GM18951 (cell line): ENCODE data around the gene SSTR5.
"Not testable (repeated sequence)": the region's sequence is repeated elsewhere in the genome, so short reads cannot be mapped to it uniquely, and the experiment has no call there.

Experiments used
- POLR2A ChIP-seq: IDR thresholded peaks from 4 replicates; pipeline ENCODE4 v1.6.1; 2011; ENCODE audit warnings: mild to moderate bottlenecking; ENCODE audit not compliant: insufficient read length, insufficient read depth; ENCODE audit errors: extremely low read depth
- in situ Hi-C: fragments of 300-500 bp; cut with MboI; formaldehyde crosslinking; loops from one replicate; pipeline ENCODE4 v1.12.0; 2022; ENCODE audit warnings: low sequenced_read_pairs, mixed read lengths, inconsistent platforms; ENCODE audit not compliant: unreplicated experiment

SSTR5 gene

GRCh38 chr16:1090620-1091587, 18.4 kb downstream of the SSTR5 start:
- TF ChIP-seq POLR2A, result no peak
- in situ Hi-C loops, result no loop called here

- in situ Hi-C loops, result no loop called here
- TF ChIP-seq POLR2A, result no peak
Measured at GRCh38 chr16:1091992-1092552, 19.5 kb downstream of the SSTR5 start.

GRCh38 chr16:1092685-1093283, 20.2 kb downstream of the SSTR5 start:
- in situ Hi-C loops, result not testable (repeated sequence)

GRCh38 chr16:1093284-1094123, 21.0 kb downstream of the SSTR5 start:
- no peak for TF ChIP-seq POLR2A
- in situ Hi-C loops, result no loop called here

GRCh38 chr16:1094124-1094479, 21.6 kb downstream of the SSTR5 start:
- in situ Hi-C loops, result no loop called here
- no peak for TF ChIP-seq POLR2A

GRCh38 chr16:1094601-1095449, 22.3 kb downstream of the SSTR5 start:
- TF ChIP-seq POLR2A, result no peak

GRCh38 chr16:1095450-1096168, 23.1 kb downstream of the SSTR5 start:
- no peak for TF ChIP-seq POLR2A
- in situ Hi-C loops, result no loop called here

More at GRCh38 chr16:1094601-1095449, 22.3 kb downstream of the SSTR5 start:
- in situ Hi-C loops, result no loop called here

GRCh38 chr16:1096169-1097082, 23.9 kb downstream of the SSTR5 start, which contains the start of gene C1QTNF8:
Gene C1QTNF8, minus strand, starts transcription at chr16:1096244. Its CDS starts 1,322 bp downstream, at chr16:1094922.
- no peak for TF ChIP-seq POLR2A
- in situ Hi-C loops, result no loop called here

- no peak for TF ChIP-seq POLR2A
- in situ Hi-C loops, result no loop called here
Measured at GRCh38 chr16:1097156-1097555, 24.6 kb downstream of the SSTR5 start.

GRCh38 chr16:1097800-1098199, 25.3 kb downstream of the SSTR5 start:
- no peak for TF ChIP-seq POLR2A
- in situ Hi-C loops, result no loop called here

- in situ Hi-C loops, result no loop called here
- TF ChIP-seq POLR2A, result no peak
Measured at GRCh38 chr16:1098266-1098991, 25.9 kb downstream of the SSTR5 start.
